Common myeloid progenitor, CD34-positive (primary cell): ENCODE data around the gene SLC19A1.

Experiments used
- CTCF ChIA-PET: fragments of 350-600 bp; sonication (Branson Sonifier 250); formaldehyde crosslinking; loops from one replicate; lab custom pipeline; 2021; ENCODE audit warnings: antibody characterized with exemption; lab: Charles Lee
- POLR2A ChIA-PET: fragments of 350-600 bp; sonication (Branson Sonifier 250); formaldehyde crosslinking; loops from one replicate; lab custom pipeline; 2021; ENCODE audit warnings: antibody characterized with exemption; lab: Charles Lee
- DNase-seq, 3 donors: peaks; one replicate each; pipeline versions ENCODE4 v3.0.0 to v3.0.0-alpha.2; 2013
- H3K27ac ChIP-seq, 2 experiments: 1 replicate in 1 of 2; 2 replicates in 1 of 2; pipeline ENCODE4 v1.7.0; 2013; ENCODE audit warnings: inconsistent platforms in 2 of 2, low read length in 2 of 2, mild to moderate bottlenecking in 2 of 2, low read depth in 1 of 2, moderate library complexity in 1 of 2; ENCODE audit not compliant: severe bottlenecking in 2 of 2, insufficient read depth in 1 of 2, poor library complexity in 1 of 2
- H3K27me3 ChIP-seq, 5 experiments: replicated peaks in 2 of 5; 1 replicate in 3 of 5; 2 replicates in 2 of 5; pipeline versions ENCODE4 v1.6.1 to v1.7.0; 2013; ENCODE audit warnings: low read length in 4 of 5, mild to moderate bottlenecking in 2 of 5, moderate library complexity in 2 of 5, inconsistent platforms in 1 of 5; ENCODE audit not compliant: insufficient read depth in 5 of 5, control insufficient read depth in 4 of 5
- H3K36me3 ChIP-seq, 4 experiments: 1 replicate in 2 of 4; 2 replicates in 2 of 4; pipeline versions ENCODE4 v1.6.1 to v1.7.0; 2013; ENCODE audit warnings: low read length in 3 of 4, control low read depth in 1 of 4, mild to moderate bottlenecking in 1 of 4; ENCODE audit not compliant: control insufficient read depth in 4 of 4, insufficient read depth in 4 of 4
- H3K4me1 ChIP-seq, 4 experiments: 1 replicate in 3 of 4; 2 replicates in 1 of 4; pipeline versions ENCODE4 v1.6.1 to v1.7.1; 2013; ENCODE audit warnings: low read length in 3 of 4, mild to moderate bottlenecking in 3 of 4, control low read depth in 1 of 4, inconsistent platforms in 1 of 4, moderate library complexity in 1 of 4; ENCODE audit not compliant: control insufficient read depth in 4 of 4, insufficient read depth in 4 of 4; ENCODE audit errors: control extremely low read depth in 1 of 4
- H3K4me3 ChIP-seq, 7 experiments: 1 replicate in 4 of 7; 2 replicates in 3 of 7; pipeline versions ENCODE4 v1.5.1 to v1.7.0; 2013; ENCODE audit warnings: mild to moderate bottlenecking in 7 of 7, low read length in 6 of 7, moderate library complexity in 6 of 7, inconsistent platforms in 2 of 7, low read depth in 2 of 7, control low read depth in 1 of 7; ENCODE audit not compliant: insufficient read depth in 4 of 7, control insufficient read depth in 1 of 7; ENCODE audit errors: extremely low read depth in 1 of 7
- H3K9me3 ChIP-seq, 5 experiments: 1 replicate in 4 of 5; 2 replicates in 1 of 5; pipeline versions ENCODE4 v1.6.1 to v1.7.1; 2013; ENCODE audit warnings: low read length in 4 of 5, mild to moderate bottlenecking in 2 of 5, inconsistent platforms in 1 of 5, low read depth in 1 of 5, moderate library complexity in 1 of 5; ENCODE audit not compliant: control insufficient read depth in 4 of 5, insufficient read depth in 2 of 5; ENCODE audit errors: control extremely low read depth in 1 of 5
- WGBS: methylation state at CpG from one replicate; pipeline ENCODE4 v1.1.5; 2013; ENCODE audit not compliant: insufficient coverage; 5-methylcytosine and 5-hydroxymethylcytosine counted together

The SLC19A1 gene

DNA sequence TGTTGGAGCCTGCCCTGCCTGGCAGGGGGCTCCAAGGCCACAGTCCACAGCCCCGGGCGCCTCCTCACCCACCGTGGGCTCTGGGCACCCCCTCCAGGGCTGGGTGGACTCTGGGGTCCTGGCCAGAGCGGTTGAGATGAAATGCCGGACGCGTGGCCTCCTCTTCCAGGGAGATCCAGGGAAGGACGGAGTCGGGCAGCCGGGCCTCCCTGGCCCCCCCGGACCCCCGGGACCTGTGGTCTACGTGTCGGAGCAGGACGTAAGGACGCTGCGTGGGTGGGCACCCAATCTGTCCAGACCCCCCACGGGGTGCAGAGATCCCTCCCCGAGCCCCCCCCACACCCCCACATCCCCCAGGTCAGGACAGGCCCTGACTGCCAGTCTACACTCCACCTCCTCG, 51.2 kb downstream of the SLC19A1 start:
- Histone ChIP-seq H3K27ac (no peak overlapping the region), H3K4me3 (no peak overlapping the region), H3K9me3 (no peaks in the 10 kb centered on the region), H3K36me3 (no peaks in the 10 kb centered on the region), H3K4me1 (peaks cover 0 to 10% (median under 1%) of the 10 kb centered on the region in 4 experiments), H3K27me3 (no peaks in the 10 kb centered on the region)
- ChIA-PET CTCF (no interaction called here), POLR2A (no interaction called here)
- DNase-seq, result no peak
- WGBS, result 91% methylated on average over 11 of the region's 20 CpGs

DNA sequence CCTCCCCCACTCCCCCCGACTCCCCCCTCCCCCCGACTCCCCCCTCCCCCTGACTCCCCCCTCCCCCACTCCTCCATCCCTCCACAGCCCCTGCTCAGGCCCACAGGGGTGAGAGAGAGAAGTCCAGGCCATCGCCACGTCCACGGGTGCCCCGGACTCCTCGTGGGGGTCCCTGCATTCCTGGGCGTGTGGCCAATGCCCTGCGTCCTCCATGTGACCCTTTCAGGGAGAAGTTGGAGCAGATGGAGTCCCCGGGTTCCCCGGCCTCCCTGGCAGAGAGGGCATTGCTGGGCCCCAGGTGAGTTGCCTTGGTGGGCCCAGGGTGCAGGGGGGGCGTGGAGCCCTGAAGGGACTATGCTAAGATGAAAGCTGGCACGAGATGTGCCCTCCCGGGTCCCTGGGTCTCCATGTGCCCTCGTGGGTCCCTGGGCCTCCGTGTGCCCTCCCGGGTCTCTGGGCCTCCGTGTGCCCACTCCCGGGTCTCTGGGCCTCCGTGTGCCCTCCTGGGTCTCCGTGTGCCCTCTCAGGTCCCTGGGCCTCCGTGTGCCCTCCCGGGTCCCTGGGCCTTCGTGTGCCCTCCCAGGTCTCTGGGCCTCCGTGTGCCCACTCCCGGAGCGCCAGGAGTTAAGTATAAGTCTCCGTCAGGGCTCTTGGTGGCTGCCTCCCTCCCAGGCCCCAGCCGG, 52.0 kb downstream of the SLC19A1 start:
- WGBS, result 89% methylated on average over 23 of the region's 29 CpGs
- Histone ChIP-seq H3K4me1 (peaks cover 0 to 13% (median under 1%) of the 10 kb centered on the region in 4 experiments), H3K36me3 (no peaks in the 10 kb centered on the region), H3K4me3 (no peak overlapping the region), H3K27me3 (no peaks in the 10 kb centered on the region), H3K27ac (no peak overlapping the region), H3K9me3 (no peaks in the 10 kb centered on the region)
- CTCF ChIA-PET, result no interaction called here
- POLR2A ChIA-PET, result no interaction called here
- DNase-seq, result no peak

DNA sequence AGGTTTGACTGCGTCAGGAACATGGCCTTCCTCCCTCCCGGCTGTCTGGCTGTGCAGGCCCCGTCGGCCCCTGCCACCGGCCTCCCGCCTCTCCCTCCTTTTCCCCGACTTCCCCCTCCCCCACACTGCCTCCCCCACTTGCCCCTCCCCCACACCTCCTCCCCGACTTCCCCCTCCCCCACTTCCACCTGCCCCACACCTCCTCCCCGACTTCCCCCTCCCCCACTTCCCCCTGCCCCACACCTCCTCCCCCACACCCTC, 52.6 kb downstream of the SLC19A1 start:
- POLR2A ChIA-PET, result no interaction called here
- no peak for DNase-seq
- Histone ChIP-seq H3K27me3 (no peaks in the 10 kb centered on the region), H3K4me1 (peaks cover 0 to 13% (median under 1%) of the 10 kb centered on the region in 4 experiments), H3K27ac (no peak overlapping the region), H3K4me3 (no peak overlapping the region), H3K36me3 (no peaks in the 10 kb centered on the region), H3K9me3 (no peaks in the 10 kb centered on the region)
- CTCF ChIA-PET, result no interaction called here
- WGBS, result 43% methylated on average over 2 of the region's 9 CpGs

DNA sequence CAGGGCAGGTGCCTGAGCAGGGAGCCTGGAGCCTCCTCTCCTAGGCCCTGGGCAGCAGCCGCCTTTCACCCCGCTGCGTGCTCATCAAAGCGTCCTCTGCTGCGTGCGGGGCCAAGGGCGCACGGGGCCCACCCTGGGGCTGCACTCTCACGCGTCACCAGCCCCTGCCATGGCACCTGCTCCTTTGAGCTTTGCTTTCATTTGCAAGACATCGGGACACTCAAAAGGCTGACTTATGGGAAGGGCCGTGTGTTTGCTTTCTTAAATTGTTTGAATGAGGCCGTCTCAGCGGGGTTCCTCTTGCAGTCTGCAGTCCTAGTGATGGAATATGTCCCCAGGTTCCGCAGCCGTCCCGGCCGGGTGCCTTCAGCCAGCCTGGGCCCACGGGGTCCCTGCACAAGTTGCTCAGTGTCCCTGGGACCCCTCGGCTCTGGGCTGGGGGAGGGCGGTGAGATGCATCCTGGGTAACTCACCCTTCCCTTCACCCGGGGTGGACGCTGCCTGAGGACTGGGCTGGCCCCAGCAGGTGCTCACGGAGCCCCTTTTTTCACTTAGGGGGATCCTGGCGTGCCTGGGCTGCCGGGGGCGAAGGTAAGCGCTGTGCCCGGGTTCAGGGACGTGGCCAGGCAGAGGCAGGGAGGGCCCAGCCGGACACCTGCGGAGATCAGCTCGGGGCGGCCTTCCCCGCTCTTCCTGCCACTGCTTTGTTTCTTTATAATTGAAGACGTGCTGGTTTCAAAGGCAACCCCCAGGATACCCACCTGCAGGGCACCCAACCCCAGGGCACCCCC, 53.1 kb downstream of the SLC19A1 start:
- WGBS, result 92% methylated on average over 35 of the region's 36 CpGs
- H3K4me3 ChIP-seq, result no peak overlapping the region
- H3K36me3 ChIP-seq, result no peaks in the 10 kb centered on the region
- CTCF ChIA-PET, result no interaction called here
- H3K9me3 ChIP-seq, result no peaks in the 10 kb centered on the region
- POLR2A ChIA-PET, result no interaction called here
- H3K27me3 ChIP-seq, result no peaks in the 10 kb centered on the region
- peaks cover 0 to 13% (median under 1%) of the 10 kb centered on the region in 4 experiments for H3K4me1 ChIP-seq
- no peak overlapping the region for H3K27ac ChIP-seq
- no peak for DNase-seq

DNA sequence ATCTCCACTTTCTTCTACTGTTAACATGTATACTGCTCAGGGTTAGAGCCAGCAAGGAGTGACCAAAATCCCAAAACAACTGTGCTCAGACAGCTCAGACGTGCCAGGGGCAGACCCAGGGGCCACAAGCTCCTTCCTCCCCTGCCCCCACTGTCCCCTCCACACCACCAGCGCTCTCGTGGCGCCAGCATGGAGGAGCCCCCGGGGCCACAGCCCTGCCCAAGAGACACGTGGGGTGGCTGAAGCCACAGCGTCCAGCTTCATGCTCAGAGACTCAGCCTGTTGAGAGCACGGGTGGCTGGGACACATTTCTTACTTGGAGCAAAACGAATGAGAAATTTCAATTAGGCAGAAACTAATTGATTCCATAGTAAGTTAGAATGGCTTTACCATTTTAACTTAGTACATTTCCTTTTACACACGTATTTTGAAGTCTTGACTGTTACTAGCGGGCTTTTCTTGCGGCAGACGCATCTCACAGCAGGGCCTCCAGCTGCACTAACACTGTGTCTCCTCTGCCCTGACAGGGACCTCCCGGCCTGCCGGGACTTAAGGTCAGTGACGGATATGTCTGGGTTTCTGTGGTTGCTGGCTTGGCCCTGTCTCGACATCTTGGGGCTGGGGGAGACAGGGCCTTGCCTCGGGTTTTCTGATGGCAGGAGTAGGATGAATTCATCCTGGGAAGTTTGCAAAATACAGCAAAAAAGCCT, 54.2 kb downstream of the SLC19A1 start:
- WGBS, result 93% methylated on average over 17 of the region's 18 CpGs
- Histone ChIP-seq H3K4me1 (peaks cover 0 to 24% (median 9%) of the 10 kb centered on the region in 4 experiments), H3K27ac (no peak overlapping the region), H3K36me3 (no peaks in the 10 kb centered on the region), H3K9me3 (no peaks in the 10 kb centered on the region), H3K4me3 (no peak overlapping the region), H3K27me3 (no peaks in the 10 kb centered on the region)
- DNase-seq, result no peak
- ChIA-PET POLR2A (no interaction called here), CTCF (no interaction called here)

DNA sequence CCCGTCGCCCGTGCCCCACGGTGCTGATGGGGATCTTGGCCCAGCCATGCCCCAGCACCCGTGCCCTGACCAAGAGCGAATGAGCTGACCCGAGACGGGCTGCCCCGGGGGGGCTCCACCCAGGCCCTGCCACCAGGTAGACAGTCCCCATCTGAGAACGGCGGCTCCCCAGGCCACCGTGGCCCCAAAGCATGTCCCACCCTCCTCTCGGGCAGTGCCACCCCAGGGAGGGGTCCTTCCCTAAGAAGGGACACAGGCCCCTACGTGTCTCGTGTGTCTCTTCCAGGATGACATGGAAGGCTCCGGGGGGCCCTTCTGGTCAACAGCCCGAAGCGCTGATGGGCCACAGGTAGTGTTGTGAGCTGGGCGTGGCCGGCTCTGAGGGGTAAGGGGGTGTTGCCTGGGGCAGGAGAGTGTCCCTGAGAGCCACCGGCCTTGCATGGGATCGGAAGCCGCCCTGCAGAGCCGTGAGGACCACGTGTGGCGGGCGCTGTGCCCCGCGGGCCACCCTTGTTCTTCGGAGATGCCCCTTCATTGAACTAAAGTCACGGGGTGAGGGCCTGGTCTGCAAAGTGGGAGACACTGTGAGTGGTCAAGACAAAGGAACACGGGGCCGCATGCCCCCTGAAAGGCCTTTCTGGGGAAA, 55.0 kb downstream of the SLC19A1 start:
- no peaks in the 10 kb centered on the region for H3K9me3 ChIP-seq
- POLR2A ChIA-PET, result no interaction called here
- no peak overlapping the region for H3K4me3 ChIP-seq
- no peak for DNase-seq
- CTCF ChIA-PET, result no interaction called here
- H3K4me1 ChIP-seq, result peaks cover 0 to 32% (median 16%) of the 10 kb centered on the region in 4 experiments
- WGBS, result 97% methylated on average over 24 of the region's 33 CpGs
- H3K27me3 ChIP-seq, result no peaks in the 10 kb centered on the region
- no peak overlapping the region for H3K27ac ChIP-seq
- H3K36me3 ChIP-seq, result no peaks in the 10 kb centered on the region
